ENCODE measurements around the gene OBP2A.

DNA sequence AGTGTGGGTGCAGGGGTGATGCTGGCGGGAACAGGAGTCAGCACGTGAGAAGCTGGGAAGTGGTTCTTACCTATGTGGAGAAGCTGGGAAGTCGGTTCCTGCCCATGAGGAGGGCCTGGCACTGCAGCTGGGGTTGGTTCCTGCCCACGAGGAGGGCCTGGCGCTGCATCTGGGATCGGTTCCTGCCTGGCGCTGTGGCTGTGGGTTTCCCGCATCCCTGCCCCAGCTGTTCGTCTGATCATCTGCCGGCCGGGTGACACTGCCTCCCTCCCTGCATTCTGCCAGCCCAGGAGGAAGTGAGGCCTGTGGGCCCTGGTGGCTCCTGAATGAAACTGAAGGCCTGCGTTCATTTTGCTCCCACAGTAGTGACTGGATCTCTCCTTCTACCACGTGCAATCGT is 5.1 kb downstream of the OBP2A start:
- no peak for TF ChIP-seq POLR2AphosphoS5 (IDR thresholded peaks at IDR 0.05; ENCODE audit: insufficient read depth, low read depth, low read length)
- TF ChIP-seq, protein P1, sequence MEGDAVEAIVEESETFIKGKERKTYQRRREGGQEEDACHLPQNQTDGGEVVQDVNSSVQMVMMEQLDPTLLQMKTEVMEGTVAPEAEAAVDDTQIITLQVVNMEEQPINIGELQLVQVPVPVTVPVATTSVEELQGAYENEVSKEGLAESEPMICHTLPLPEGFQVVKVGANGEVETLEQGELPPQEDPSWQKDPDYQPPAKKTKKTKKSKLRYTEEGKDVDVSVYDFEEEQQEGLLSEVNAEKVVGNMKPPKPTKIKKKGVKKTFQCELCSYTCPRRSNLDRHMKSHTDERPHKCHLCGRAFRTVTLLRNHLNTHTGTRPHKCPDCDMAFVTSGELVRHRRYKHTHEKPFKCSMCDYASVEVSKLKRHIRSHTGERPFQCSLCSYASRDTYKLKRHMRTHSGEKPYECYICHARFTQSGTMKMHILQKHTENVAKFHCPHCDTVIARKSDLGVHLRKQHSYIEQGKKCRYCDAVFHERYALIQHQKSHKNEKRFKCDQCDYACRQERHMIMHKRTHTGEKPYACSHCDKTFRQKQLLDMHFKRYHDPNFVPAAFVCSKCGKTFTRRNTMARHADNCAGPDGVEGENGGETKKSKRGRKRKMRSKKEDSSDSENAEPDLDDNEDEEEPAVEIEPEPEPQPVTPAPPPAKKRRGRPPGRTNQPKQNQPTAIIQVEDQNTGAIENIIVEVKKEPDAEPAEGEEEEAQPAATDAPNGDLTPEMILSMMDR (IDR thresholded peaks at IDR 0.05; ENCODE audit: extremely low read depth in 1 of 2, insufficient read depth in 1 of 2, low read depth in 1 of 2, low read length in 2 of 2) = no peak
- TF ChIP-seq, protein P2, sequence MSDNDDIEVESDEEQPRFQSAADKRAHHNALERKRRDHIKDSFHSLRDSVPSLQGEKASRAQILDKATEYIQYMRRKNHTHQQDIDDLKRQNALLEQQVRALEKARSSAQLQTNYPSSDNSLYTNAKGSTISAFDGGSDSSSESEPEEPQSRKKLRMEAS (IDR thresholded peaks at IDR 0.05; ENCODE audit: insufficient read depth, insufficient read length) = no peak
- no peak for TF ChIP-seq MYC (IDR thresholded peaks at IDR 0.05; ENCODE audit: low read depth, low read length)
- no peak for TF ChIP-seq EZH2 (IDR thresholded peaks at IDR 0.05; ENCODE audit: borderline replicate concordance, low read depth, low read length, severe bottlenecking)
